SIG-M5 treated with dmso at 0.1 percent for 504 hours (cell line): ENCODE measurements around the gene RUNX1.
A peak's percentile ranks its signal among the peaks of the same experiment; 100 is the strongest.

Source experiments
- DNase-seq: peaks from one replicate; lab custom pipeline; 2025; ENCODE audit not compliant: unreplicated experiment; lab: John Stamatoyannopoulos, UW

The RUNX1 gene

GRCh38 chr21:34927992-34928391 is 121.1 kb downstream of the RUNX1 start:
- no peak for DNase-seq

- DNase-seq: no peak
These were observed 122.2 kb downstream of the RUNX1 start for GRCh38 chr21:34926803-34927467.

- no peak for DNase-seq
These were observed 123.5 kb downstream of the RUNX1 start for GRCh38 chr21:34925597-34925996.

- DNase-seq: no peak
These were observed 124.2 kb downstream of the RUNX1 start for GRCh38 chr21:34924771-34925419.

GRCh38 chr21:34924194-34924593 is 124.9 kb downstream of the RUNX1 start:
- no peak for DNase-seq

GRCh38 chr21:34923626-34924025 is 125.5 kb downstream of the RUNX1 start:
- DNase-seq: no peak

GRCh38 chr21:34923202-34923601 is 125.9 kb downstream of the RUNX1 start:
- DNase-seq: peak; percentile 47

GRCh38 chr21:34922479-34922878 is 126.6 kb downstream of the RUNX1 start:
- no peak for DNase-seq

GRCh38 chr21:34921151-34921550 is 128.0 kb downstream of the RUNX1 start:
- DNase-seq: no peak

- DNase-seq: no peak
These were observed 129.7 kb downstream of the RUNX1 start for GRCh38 chr21:34919406-34919805.

GRCh38 chr21:34916446-34916845 is 132.7 kb downstream of the RUNX1 start:
- DNase-seq: no peak

GRCh38 chr21:34915364-34915841 is 133.7 kb downstream of the RUNX1 start:
- DNase-seq: no peak

GRCh38 chr21:34914239-34914638 is 134.9 kb downstream of the RUNX1 start:
- peak; percentile 60 for DNase-seq

GRCh38 chr21:34913811-34914210 is 135.3 kb downstream of the RUNX1 start:
- DNase-seq: no peak

GRCh38 chr21:34912022-34912945 is 136.8 kb downstream of the RUNX1 start:
- peak; percentile 24 for DNase-seq

- peak; percentile 91 for DNase-seq
These were observed 137.7 kb downstream of the RUNX1 start for GRCh38 chr21:34911360-34911759.

- no peak for DNase-seq
These were observed 138.7 kb downstream of the RUNX1 start for GRCh38 chr21:34910396-34910795.

GRCh38 chr21:34909492-34910292 is 139.4 kb downstream of the RUNX1 start:
- DNase-seq: peak; percentile 58

- peak; percentile 98 for DNase-seq
These were observed 140.6 kb downstream of the RUNX1 start for GRCh38 chr21:34908419-34909055.
